Hematopoietic multipotent progenitor cell treated with erythropoietin and hydrocortisone succinate and interleukin-3 and kit ligand, for 6 days (in vitro differentiated cells): ENCODE results near the gene BIK.

ENCODE experiments used
- DNase-seq: peaks from one replicate; pipeline ENCODE4 v3.0.0-alpha.2; 2015

BIK gene

DNA sequence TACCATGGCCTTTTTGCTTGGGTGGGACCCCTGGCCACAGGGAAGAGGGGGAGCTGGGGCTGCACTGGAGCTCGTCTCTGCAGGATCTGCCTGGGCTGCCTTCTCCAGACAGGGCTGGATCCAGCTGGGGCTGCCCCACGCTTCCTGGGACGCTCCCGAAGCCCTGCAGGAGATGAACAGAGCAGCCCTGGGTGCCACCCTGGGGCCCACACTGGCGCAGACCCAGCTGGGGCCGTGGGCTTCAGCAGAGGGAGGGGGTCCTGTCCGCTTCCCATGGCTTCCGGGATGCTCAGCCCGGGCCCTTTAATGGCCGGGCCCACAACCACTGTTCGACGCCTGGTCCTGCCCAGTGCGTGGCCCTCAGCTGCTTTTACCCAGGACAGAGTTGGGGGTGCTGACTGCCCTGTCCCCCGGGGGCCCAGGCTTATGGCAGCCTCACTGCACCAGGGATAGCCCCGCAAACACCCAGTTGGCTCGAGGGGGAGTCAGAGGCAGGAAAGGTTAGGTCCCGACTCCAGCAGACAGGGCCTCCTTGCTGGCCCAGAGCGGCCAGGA, 52.8 kb downstream of the BIK start:
- DNase-seq = no peak

DNA sequence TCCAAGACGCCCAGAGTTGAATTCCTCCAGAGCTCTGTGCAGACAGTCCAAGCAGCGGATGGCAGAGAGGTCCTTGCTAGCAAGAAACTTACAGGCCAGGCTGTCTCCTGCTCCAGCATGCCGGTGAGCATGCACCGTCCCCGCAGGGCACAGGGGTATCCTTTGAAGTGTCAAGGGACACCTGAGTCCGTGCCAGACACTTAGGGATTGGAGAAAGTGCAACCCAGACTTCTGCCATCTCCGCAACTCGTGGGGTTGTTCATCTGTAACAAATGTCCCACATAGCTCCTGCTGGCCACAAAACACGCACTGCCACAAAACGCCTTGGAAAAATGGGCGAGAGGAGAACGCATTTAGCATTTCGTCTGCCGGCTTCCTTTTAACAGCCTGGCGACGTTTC, 54.1 kb downstream of the BIK start:
- DNase-seq = no peak

DNA sequence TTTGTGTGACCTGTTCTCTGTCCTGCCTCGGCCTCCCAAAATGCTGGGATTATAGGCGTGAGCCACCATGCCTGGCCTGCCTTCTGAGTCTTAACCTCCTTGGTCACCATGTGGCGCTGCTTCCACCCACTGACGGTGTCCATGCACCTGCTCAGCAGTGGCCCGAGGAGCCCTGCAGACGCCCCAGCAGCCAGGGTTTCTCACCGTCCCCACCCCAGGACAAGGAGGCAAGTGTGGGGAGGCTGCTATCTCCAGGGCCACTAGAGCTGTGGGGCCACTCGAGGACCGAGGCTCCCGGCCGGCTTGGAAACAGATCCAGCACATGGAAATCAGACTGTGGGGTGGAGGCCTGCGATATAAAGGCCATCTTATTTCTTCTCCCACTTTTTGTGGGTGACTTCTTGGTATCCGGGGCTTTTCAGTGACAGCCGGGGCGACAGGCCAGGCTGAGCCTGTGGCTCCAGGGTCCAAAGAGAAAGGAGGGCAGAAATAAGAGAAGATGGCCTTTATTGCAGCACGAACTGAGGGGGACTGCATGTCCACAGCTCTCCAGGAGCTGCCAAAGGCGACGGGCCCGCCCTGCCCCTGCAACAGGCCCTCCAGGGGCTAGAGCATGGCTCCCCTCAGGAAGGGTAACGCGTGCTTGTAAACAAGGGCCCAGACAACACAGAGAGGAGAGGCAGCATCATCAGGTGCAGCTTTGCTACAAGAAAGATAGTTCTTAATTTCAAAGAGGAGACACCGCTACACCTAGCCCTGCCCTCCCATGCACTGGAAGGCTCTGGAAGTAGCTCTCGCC, 55.8 kb downstream of the BIK start:
- DNase-seq = no peak

DNA sequence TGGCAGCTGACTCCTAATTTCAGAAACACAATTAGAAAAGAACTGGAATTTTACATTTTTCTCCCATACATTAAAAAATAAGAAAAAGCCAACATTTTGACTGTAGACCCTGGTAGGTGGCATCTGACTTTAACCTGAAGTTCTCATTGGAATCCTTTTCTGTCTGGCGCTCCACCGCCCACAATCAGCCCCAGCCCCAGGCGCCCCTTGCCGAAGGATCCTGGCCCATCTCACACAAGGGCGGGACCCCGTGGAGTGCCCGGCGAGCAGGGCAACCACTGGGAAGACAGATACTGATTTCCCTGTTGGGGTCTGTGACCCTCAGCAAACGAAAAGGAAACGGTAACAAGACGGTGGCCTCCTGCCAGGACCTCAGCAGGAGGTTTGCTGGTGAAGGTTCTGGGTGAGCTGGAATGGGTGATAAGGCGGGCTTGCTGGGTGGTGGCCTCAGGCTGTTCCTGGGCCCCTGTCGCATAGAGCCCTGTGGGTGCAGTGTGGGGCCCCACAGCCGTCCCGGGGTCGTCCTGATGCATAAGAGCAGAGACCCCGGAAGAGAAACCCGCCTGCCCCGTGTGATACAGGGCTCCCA, 56.5 kb downstream of the BIK start:
- DNase-seq = peak; percentile 88

DNA sequence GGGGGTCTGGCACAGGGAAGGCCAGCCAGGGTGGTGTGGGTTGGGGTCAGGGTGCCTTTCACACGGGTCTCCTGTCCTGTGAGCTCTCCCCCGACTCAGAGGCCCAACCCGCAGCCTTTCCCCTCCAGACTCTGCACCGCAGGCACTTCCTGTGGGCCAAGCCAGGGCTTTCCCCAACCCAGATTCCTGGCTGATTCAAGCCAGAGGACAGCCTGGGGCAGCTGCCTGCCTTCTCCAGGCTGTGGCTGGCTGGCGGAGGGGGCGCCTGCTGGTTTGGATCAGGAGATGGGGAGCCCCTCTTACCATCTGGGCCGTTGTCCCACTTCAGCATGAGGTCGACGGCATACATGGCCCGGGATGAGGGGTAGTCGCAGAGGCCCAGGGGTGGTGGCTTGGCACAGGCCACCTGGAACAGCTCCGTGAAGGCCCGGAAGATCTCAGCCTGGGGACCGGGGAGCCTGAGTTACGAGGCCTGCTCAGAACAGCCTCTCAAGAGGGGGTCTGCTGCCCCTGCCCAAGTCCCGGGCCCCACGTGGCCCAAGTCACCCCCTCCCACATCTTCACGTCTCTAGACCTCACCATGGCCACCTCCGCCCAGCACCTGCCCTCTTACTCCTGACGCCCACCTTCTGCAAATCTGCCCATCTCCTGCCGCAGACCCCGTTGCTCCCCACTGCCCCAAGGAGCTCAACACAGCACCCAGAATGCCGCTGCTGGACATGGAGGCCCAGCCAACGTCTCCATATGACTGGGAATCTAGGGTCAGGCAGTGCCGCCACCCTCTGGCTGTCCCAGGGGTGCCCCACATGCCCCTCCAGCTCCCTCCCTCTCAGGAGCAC, 58.1 kb downstream of the BIK start:
- no peak for DNase-seq

DNA sequence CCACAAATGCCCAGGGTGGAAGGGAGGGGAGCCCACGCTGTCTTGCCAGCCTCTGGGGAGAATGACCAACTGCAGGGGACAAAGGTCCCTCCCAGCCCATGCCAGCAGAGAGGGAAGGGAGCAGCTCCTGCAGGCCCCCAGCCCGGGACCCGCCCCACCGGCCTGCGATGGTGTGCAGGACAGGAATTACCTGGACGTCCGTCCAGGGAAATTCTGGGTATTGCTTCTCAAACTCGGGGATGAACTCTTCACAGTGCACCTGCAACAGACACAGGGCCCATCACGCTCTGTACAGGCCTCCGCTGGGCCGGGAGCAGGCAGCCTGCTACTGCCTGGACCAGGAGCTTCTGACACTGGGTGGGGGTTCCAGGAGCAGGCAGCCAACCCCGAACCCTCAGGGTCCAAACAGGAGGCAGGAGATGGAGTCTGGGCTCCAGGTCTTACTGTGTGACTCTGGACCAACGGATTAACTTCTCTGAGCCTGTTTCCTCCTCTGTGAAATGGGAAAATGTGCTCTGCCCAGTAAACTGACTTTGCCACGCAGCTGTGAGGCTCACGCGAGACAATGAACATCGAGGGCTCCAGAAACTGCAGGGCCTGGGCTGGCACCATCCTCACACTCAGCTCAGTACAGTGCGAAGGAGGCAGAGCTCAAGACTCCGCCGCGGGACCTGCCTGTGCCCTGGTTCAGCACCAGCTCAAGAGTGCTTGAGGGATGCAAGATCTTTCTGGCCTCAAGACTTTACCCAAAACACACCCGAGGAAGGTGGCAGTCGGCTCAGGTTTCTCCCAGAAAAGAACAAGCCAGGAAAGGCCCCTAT, 59.0 kb downstream of the BIK start:
- no peak for DNase-seq

DNA sequence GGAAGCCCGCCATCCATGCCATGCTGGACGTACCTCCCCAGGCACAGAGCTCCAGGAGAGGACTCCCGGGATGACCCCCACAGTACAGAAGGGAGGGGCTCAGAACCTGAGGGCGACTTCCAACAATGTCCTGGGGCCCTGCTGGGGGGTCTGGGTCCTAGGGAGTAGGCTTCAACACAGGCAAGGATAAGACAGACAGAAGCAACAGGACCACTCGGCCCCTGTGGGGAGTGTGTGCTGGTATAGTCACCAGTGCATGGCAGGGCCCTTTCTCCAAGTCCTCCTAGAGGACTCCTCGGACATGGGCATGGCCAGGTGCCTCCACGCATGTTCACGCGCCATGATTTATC, 59.6 kb downstream of the BIK start:
- DNase-seq = no peak

DNA sequence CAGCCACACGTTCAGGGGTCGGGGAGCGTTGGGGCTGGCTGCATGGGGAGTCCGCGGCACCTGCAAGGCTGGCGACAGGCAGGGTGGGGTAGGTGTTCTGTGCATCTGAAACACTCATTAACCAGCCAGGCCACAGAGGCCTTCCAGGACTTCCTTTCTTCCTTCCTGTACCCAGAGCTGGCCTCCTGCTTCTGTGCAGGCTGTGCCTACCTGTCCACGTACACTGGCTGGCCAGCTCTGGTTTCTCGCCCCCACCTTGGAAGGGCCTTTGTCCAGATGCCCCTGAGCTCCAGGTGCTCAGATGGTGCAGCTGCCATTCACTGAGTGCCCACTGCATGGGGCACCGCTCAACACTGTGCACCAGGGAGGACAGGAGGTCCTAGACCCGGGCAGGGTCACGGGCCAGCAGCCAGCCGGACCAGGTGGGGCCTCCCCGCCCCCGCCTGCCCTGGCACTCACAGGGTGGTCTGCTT, 60.5 kb downstream of the BIK start:
- DNase-seq = no peak

DNA sequence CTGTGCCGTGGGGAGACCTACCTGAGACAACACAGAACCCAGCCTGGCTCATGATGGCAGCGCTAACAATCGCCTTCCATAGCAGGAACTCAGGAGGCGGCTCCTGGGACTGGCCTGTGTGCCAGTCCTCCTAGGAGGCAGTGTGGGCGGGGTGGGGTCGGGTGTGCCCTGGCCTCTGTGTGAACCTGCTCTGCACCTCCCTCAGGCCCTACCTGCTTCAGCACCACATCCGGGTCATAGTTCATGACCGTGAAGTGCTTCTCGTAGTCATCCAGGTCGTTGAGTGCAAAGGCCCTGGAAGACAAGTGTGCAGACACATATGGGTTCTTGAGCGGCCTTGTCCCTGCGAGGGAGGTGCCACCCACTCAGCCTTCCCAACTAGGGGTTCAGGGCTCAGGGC, 61.1 kb downstream of the BIK start:
- DNase-seq = no peak

DNA sequence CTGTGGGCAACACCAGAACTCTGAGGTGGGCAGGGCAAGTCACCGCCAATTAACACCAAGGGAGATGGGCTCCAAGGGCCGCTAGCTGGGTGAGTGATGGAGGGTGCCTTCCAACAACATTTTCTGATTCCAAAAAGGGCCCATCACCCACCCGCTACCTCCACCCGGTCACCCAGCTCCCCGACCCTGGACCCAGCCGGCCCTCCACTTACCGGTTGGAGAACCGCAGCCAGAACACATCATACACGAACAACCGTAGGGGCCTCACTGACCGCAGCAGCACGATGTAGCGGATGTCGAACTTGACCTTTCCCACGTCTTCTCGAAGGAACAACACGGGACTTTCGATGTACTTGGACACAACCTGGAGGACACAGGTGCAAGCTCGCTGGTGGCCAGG, 61.6 kb downstream of the BIK start:
- DNase-seq = no peak

DNA sequence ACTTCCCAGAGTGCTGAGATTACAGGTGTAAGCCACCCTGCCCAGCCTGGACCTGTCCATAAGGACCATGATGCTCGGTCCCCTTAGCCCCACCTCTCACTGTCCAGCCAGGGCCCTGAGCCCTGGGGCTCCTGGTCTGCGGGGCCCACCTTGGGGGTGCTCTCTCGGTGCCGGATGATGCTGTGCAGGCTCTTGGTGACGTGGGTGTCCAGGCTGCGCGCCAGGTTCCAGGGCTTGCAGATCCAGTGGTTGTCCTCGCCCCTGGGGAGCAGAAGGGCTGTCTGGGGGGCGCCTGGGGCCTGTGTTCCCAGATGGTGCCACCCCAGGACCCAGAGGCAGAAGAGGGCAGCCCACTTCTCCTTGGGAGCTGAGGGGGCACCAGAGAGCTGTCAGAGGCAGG, 63.0 kb downstream of the BIK start:
- DNase-seq = no peak

DNA sequence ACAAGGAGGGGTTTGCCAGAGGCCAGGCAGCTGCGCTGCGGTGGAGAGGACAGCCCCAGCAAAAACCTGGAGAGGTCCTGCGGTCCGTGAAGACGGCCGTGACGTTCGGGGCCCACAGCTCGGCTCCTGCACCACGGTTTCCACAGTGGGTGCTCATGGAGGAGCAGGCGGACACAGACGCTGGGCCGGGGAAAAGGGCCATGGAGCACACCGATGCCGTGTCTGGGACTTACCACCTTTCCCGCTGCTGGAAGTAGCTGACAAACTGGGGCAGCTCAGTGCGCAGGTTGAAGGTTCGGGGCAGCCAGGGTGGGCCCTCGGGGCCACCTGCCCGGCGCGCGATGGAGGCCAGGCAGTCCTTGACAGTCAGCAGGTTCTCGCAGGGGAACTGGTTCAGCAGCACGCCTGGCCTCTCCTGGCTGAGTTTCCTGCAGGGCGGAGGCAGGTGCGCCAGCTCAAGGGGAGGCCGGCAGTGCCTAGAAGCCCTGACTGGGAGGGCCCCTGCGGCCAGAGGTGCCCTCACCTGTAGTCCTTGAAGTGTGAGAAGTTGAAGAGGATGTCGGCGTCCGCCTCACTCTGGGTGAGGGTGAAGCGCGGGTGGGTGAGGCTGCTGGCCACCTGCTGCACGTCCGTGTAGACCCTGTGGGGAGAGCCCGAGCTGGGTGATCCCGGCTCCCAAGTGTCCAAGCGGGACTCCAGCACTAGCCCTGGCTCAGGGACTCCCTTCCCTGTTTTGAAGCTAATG, 63.6 kb downstream of the BIK start:
- DNase-seq = no peak

DNA sequence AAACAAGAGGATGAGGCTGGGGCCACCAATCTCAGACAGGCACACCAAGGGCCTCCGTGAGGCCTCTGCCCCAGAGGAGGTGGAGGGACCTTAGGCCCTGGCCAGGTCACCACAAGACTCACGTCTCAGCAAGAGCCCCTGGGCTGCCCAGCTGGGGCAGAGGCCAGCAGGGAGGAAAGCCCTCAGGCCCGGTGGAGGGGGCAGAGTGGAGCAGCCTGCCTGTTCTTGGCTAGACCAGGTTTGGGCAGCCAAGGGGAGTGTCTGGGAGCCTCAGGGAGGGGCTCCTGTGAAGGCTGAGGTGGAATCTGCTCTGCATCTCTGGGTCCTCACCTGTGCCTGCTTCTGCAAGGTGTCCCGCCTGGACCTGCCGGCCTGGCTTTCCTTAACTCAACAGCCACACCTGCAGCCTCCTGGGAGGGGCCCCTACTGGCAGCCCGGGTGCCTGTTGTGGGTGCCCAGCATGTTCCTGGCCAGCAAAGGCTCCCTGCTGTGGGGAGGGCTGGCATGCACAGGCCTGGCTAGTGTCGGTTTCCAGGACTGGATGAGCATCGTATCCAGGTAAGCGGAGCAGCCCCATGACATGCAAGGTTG, 64.5 kb downstream of the BIK start:
- no peak for DNase-seq

DNA sequence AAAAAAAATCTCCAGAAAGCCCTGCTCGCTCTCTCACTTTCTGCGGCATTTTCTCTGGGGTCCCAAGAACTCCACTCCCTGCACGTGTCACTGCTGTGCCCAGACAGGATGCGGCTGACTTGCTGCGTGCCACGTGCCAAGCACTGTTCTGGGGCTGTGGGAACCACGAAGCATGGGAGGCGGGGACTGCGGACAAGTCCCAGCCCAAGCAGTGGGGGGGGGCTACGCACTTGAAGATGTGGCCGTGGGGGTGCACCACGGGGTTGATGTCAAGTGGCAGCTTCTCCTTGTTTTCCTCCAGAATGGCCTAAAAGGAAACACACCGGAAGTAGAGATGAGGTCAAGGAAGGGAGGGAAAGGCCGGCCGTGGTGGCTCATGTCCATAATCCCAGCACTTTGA, 65.5 kb downstream of the BIK start:
- DNase-seq = no peak

DNA sequence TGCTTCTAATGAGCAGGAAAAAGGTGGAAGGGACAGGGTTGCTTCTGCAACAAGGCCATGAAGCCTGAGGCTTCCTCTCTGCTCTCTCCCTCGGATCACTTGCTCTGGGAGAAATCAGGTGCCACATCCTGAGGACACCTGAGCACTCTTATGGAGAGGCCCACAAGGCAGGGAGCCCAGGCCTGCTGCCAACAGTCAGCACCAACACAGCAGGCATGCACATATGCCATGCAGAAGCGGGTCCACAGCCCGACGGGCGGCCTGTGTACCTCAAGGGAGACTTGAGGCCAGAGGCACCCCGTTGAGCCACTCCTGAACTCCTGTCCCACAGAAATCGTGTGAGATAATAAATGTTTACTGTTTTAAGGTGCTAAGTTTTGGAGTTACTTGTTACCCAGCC, 66.9 kb downstream of the BIK start:
- no peak for DNase-seq
